ENCODE data around the gene SH3GL2.
"Not testable (repeated sequence)": the region's sequence is repeated elsewhere in the genome, so short reads cannot be mapped to it uniquely, and the experiment has no call there.

Gene SH3GL2

DNA sequence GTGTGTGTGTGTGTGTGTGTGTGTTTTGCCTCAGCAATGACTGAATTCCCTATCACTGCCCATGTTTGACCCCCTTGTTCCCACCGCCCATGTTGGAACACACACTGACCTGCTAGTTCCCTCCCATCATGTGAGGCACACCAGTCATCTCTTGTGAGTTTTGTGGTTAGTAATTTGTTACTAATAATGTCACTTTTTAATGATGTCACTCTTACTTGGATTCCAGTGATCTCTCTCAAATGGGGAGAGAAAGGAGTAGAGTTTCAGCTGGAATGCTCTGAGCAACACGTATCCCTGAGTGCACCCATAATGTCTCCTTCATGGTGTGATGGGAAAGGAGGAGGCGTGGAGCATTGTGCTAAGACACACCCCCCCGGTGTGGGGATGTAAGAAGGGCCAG lies 172.6 kb downstream of the SH3GL2 start:
- no peak for DNase-seq (ENCODE audit: low spot score)

DNA sequence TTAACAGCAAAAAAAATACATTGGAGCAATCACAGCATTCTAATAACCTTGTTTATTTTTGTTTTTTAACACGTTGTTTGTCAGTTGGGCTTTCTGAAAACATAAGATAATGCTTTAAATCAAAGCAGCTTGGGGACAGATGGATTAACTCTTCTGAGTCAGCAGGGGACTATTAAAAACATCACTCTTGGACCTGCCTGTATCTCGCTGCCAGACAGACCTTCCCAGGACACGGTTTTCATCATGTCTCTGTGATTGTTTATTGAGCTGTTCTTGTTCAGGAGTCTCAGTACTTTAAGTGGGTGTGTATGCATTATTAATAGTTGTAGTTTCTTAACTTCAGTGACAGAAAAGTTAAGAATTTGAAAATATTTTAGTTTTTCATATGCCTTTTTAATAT lies 173.2 kb downstream of the SH3GL2 start:
- DNase-seq (ENCODE audit: low spot score): no peak

DNA sequence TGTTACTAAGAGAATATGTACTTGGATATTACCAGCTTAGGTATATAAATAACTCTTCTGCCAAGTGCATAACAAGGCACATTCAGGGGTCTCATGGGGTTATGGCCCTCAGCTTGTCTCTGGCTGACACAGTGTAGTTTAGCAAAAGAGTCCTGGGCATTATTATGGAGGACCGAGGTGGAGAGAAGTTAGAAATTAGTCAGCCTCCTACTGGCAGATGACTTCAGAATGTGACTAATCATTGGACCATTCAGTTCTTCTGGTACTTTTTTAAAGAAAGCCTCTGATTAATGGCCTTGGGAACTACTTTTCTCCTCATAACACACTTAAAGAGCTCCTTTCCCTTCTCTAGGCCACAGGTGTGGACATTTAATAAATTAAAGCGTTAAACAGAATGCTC lies 178.9 kb downstream of the SH3GL2 start:
- no peak for DNase-seq (ENCODE audit: low spot score)

GRCh38 chr9:17760250-17760649 lies 181.4 kb downstream of the SH3GL2 start:
- DNase-seq (ENCODE audit: low spot score): no peak

DNA sequence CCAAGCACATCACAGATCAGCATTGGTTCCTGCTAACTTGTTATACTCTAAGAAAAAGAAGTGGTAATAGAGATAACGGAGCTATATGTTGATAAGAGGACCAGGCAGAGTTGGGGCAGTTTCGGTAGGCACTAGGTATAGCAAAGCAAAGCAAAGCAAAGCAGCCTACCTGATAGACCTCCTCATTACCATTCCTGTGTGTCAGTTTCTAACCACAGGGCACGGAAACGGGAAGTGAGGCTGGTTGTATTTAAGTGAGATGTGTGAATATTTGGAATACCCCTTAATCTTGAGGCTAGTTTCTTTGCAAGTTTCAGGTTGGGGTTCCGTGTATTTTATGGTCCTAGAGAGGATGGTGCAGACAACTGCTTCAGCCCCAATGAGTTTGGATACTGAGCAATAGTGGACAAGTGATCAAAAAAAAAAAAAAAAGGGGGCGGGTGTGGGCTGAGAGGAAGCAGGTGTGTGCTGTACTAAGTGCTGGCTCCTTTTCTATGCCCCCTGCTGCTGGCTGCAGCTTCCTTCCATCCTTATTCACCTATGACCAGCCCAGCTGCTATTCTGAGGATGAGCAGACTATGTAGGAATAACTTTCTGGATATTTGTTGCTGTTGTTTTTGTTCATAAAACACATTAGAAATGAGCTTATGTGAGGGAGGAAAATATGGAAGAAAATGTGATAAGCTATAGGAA lies 183.3 kb downstream of the SH3GL2 start:
- no peak for DNase-seq (ENCODE audit: low spot score)

GRCh38 chr9:17764306-17764705 lies 185.4 kb downstream of the SH3GL2 start:
- no peak for DNase-seq (ENCODE audit: low spot score)

GRCh38 chr9:17765131-17765530 lies 186.3 kb downstream of the SH3GL2 start:
- not testable (repeated sequence) for DNase-seq (ENCODE audit: low spot score)

GRCh38 chr9:17772223-17772622 lies 193.4 kb downstream of the SH3GL2 start:
- DNase-seq (ENCODE audit: low spot score): no peak

DNA sequence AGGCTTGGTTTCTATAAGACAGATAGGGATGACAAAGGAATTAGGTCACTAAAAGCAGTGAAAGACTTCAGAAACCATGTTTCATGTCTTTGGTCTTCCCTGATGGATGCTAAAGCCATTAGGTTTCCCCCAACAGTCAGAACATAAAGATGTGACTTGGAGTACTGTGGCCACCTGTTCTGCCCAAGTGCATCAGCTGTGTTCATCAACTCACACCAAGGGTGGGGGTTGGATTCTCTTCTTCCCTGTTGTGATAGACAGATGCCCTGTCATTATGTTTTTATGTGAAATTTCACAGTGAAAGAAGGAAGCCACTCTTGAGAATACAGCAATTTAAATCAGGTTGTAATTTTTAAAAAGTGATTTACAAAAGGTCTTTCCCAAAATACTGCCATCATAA lies 196.8 kb downstream of the SH3GL2 start:
- DNase-seq (ENCODE audit: low spot score): no peak

DNA sequence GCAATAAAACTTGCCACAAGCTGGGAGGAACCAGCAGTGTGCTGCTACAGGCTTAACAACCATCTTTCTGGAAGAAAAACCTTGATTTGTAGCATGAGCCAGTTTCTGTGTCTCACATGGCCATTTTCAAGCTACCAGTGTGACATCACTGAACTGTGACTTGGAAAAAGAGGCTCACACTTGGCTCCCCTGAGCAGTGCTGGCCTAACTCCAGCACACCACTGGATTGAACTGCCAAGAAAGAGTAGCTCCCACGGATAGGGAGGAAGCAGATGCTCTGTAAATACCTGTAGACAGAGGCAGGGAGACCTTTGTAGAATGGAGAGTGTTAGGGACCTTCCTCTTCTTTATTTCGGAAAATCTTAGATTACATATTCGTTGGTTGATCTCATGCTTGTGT lies 197.9 kb downstream of the SH3GL2 start:
- no peak for DNase-seq (ENCODE audit: low spot score)

DNA sequence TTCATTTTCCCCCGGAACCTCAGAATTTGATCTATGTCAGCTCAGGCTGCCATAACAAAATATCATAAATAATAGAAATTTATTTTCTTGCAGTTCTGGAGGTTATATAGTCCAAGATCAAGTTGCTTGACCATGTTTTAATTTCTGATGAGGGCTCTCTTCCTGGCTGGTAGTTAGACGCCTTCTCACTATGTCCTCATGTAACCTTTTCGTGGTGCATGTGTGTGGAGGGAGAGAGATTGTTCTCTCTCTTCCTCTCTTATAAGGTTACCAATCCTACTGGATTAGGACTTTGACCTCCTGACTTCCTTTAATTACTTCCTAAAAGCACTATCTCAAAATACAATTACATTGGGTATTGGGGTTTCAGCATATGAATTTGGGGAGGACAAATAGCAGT lies 198.6 kb downstream of the SH3GL2 start:
- DNase-seq (ENCODE audit: low spot score): no peak

DNA sequence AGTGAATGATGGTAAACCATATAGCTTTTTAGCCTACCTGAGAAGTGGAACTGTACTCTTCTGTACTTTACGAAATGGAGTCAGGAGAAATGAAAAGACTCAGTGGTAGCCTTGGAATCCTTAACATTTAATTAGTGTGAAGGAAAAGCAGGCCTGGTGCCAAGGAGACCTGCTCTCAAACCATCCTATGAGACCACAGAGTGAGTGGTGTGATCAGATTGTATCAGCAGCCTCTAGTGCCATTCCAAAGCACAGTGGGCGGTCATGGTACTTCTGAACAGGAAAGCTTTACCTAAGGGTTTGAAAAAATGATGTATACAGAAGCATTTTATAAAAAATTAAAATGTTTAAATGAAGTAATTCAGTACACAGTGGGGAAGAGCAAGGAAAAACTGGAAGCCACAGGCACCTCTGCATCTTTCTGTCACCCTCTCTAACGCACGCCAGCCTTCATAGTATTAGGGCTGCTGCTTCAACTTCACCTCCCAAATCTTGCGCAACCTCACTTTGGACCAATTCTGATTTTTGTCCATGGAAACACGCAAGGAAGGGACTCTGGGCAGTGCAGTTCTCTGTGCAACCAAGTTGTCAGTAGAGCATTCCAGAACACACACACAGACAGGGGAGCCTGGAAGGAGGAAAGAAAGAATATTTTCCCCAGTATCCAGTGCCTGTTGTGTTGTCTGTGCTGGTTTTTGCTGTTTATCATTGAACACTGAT lies 203.7 kb downstream of the SH3GL2 start:
- DNase-seq (ENCODE audit: low spot score): no peak

- DNase-seq (ENCODE audit: low spot score): no peak
Observed at GRCh38 chr9:17783227-17783626, 204.4 kb downstream of the SH3GL2 start.

DNA sequence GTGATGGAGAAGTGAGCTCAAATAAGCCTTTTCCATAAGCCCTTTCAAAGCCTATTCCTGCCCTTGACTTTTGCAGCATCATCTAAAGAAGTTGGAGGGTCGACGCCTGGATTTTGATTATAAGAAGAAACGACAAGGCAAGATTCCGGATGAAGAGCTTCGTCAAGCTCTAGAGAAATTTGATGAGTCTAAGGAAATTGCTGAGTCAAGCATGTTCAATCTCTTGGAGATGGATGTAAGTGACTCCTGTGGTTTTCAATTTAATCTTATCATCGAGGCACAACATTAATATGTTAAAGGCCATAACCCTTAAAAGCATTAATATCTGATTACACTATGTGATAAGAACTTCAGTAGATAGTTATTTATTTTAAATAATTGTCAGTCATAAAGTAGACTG lies 210.4 kb downstream of the SH3GL2 start:
- DNase-seq (ENCODE audit: low spot score): no peak

DNA sequence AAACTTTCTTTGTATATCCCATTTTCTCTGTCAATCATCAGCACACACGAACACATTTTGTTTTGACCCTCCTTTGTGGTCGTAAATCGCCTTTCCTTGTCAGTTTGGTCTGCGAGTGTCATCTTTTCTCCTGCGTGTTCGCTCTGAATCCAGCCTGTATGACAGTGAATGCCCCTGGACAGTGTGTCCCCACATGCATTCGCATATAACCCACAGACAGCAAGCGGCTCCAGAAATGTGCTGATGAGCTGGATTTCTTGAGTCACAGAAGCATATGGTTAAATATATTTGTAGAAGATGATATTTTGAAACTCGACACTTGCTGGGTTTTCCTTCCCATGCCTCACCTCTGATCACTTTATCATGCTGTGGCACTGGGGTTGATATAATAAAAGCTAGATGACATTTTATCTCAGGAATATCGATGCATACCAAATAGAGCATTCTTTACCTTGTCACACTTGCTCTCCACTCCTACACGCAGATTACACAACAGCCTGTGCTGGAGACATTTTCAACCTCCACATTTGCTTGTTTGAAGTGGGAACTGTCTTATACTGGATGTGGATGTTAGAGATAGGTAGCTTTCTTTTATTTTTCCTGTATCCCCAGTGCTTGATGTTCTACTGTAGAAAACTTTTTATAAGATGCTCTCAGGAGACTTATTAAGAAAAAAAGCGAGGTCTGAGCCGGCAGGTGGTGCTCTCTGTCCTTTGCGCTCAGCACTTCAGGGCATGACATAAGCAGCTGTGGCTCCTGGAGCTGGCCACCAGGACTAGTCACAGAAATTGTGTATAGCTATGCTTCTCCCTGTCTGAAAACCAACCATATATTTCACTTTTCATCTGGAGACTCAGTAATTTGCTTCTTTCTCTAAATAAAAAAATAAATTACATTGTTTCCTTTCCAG lies 215.1 kb downstream of the SH3GL2 start:
- no peak for DNase-seq (ENCODE audit: low spot score)

DNA sequence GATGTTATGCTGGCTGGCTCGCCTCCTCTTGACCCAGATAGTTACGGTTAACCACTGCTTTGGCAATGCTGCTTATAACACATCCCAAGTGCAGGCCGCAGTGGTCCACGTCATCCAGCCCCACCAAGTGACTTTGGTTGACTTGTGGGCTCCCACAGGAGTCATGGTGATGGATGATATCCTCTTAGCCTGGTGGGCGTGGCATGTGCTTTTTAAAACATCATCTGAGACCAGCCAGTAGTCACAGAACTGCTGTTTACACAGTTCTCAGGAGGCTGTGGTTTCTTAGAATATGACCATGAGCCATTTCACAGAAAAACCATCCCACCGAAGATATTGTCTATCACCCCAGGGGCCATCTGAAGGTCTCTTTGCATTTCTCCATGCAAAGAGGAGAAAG lies 216.9 kb downstream of the SH3GL2 start:
- no peak for DNase-seq (ENCODE audit: low spot score)

GRCh38 chr9:17799369-17799768 lies 220.5 kb downstream of the SH3GL2 start:
- DNase-seq (ENCODE audit: low spot score): peak; percentile 73

GRCh38 chr9:17800418-17800817 lies 221.6 kb downstream of the SH3GL2 start:
- no peak for DNase-seq (ENCODE audit: low spot score)

GRCh38 chr9:17802249-17802857 lies 223.5 kb downstream of the SH3GL2 start:
- peak; percentile 17 for DNase-seq (ENCODE audit: low spot score)

DNA sequence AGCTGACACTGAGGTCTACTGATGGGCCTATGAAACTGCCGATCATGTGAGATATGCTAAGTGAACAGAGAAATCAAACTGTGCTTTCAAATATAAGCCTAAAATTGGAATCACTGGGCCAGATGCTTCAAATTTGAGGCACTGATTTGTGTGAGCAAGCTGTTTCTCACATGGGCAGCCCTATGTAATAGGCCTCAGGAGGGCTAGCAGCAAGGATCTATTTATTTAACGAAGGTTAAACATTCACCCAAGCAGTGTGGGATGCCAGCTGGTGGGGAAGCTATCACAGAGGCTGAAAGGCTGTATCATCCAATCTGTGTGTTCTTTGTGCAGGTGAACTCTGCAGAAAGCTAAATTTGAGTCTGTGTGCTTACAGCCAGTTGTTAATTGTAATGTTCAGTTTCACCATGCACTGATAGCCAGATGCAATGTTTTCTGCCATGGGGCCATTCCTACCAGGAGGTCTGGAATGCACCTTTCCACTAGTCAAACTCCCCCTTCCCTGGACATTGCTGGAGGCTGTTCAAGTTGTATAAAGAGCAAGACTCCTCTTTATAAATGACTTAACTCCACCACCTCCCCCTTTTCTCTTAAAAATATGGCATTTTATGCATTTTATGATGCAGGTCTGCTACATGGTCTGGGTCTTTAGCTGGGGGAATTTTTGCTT lies 228.9 kb downstream of the SH3GL2 start:
- DNase-seq (ENCODE audit: low spot score): no peak

DNA sequence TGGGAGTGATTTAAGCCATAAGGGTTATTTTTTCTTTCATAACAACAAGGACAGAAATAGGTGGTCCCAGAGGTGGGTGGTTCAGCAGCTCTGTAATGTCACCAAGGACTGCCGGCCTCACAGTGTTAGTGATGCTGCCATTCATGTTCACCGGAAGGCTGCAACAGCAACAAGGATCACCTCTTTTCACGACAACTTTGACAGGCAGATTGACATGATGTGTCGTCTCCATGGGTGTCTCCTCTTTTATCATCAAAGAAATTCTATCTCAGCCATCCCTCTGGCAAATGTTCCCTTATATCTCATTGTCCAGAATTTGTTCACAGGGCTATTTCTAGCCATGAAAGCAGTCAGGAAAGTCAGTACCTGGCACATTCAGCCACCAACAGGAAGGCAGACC lies 231.5 kb downstream of the SH3GL2 start:
- DNase-seq (ENCODE audit: low spot score): no peak
